MM.1S (cell line): ENCODE results near the gene HS6ST3.

Experiments
- DNase-seq: peaks from one replicate; pipeline ENCODE4 v3.0.0-alpha.2; 2015
- H2AFZ ChIP-seq: fragments of 300-600 bp; sonication (generic); 2 replicates; pipeline ENCODE4 v1.6.0; 2016; ENCODE audit warnings: antibody characterized with exemption, low read length
- H3F3A ChIP-seq: fragments of 300-600 bp; sonication (generic); 2 replicates; pipeline ENCODE4 v1.6.1; 2016; ENCODE audit warnings: mild to moderate bottlenecking, antibody characterized with exemption, low read length, moderate library complexity, mixed read lengths; ENCODE audit not compliant: insufficient read depth
- H3K27ac ChIP-seq: fragments of 300-600 bp; sonication (generic); 2 replicates; pipeline ENCODE4 v1.5.1; 2016; ENCODE audit warnings: mild to moderate bottlenecking, low read length
- H3K27me3 ChIP-seq: fragments of 300-600 bp; sonication (generic); replicated peaks from 2 replicates; pipeline ENCODE4 v1.6.0; 2016; ENCODE audit warnings: low read length; ENCODE audit not compliant: insufficient read depth
- H3K36me3 ChIP-seq: fragments of 300-600 bp; sonication (generic); replicated peaks from 2 replicates; pipeline ENCODE4 v1.6.1; 2016; ENCODE audit warnings: mild to moderate bottlenecking, low read length, mixed read lengths; ENCODE audit not compliant: insufficient read depth
- H3K4me1 ChIP-seq: fragments of 300-600 bp; sonication (generic); 2 replicates; pipeline ENCODE4 v1.6.1; 2016; ENCODE audit warnings: low read length, mixed read lengths
- H3K4me2 ChIP-seq: fragments of 300-600 bp; sonication (generic); 2 replicates; pipeline ENCODE4 v1.6.0; 2016; ENCODE audit warnings: low read depth, low read length
- H3K4me3 ChIP-seq: fragments of 300-600 bp; sonication (generic); 2 replicates; pipeline ENCODE4 v1.5.1; 2016; ENCODE audit warnings: low read length, mixed read lengths
- H3K79me2 ChIP-seq: fragments of 300-600 bp; sonication (generic); 2 replicates; pipeline ENCODE4 v1.6.1; 2016; ENCODE audit warnings: mixed run types, low read length, mixed read lengths
- H3K9ac ChIP-seq: fragments of 300-600 bp; sonication (generic); 2 replicates; pipeline ENCODE4 v1.6.1; 2016; ENCODE audit warnings: low read length, mixed read lengths
- H3K9me2 ChIP-seq: fragments of 300-600 bp; sonication (generic); replicated peaks from 2 replicates; pipeline ENCODE4 v1.6.1; 2016; ENCODE audit warnings: mild to moderate bottlenecking, low read length, mixed read lengths; ENCODE audit not compliant: insufficient read depth
- H3K9me3 ChIP-seq: fragments of 300-600 bp; sonication (generic); replicated peaks from 2 replicates; pipeline ENCODE4 v1.6.1; 2016; ENCODE audit warnings: mild to moderate bottlenecking, low read length, mixed read lengths; ENCODE audit not compliant: insufficient read depth
- H4K20me1 ChIP-seq: fragments of 300-600 bp; sonication (generic); 2 replicates; pipeline ENCODE4 v1.6.1; 2016; ENCODE audit warnings: mild to moderate bottlenecking, low read length, moderate library complexity, mixed read lengths; ENCODE audit not compliant: insufficient read depth
- EZH2 ChIP-seq: fragments of 300-600 bp; sonication (generic); optimal IDR thresholded peaks from 2 replicates; pipeline ENCODE3; 2017; ENCODE audit warnings: low read depth, mild to moderate bottlenecking, antibody characterized with exemption, low read length, mixed read lengths
- EZH2phosphoT487 ChIP-seq: fragments of 300-600 bp; sonication (generic); IDR thresholded peaks from 2 replicates; pipeline ENCODE4 v1.6.1; 2018; ENCODE audit warnings: antibody characterized with exemption, low read length
- TF ChIP-seq, protein P1 (sequence below): fragments of 300-600 bp; sonication (generic); IDR thresholded peaks from 2 replicates; pipeline ENCODE4 v1.5.1; 2016; ENCODE audit warnings: antibody characterized with exemption, low read length, mixed read lengths

Gene HS6ST3

GRCh38 chr13:96223231-96223630 lies 133.3 kb downstream of the HS6ST3 start:
- H3K27me3 ChIP-seq, result no peaks in the 10 kb centered on the region
- no peak overlapping the region for H3K4me3 ChIP-seq
- no peaks in the 10 kb centered on the region for H3K9me2 ChIP-seq
- DNase-seq, result no peak
- no peak overlapping the region for H3K4me2 ChIP-seq
- no peak overlapping the region for H3K27ac ChIP-seq
- no peaks in the 10 kb centered on the region for H3K4me1 ChIP-seq
- no peaks in the 10 kb centered on the region for H3F3A ChIP-seq
- H3K79me2 ChIP-seq, result no peaks in the 10 kb centered on the region
- H3K36me3 ChIP-seq, result no peaks in the 10 kb centered on the region
- H4K20me1 ChIP-seq, result no peaks in the 10 kb centered on the region
- H2AFZ ChIP-seq, result no peak overlapping the region
- no peaks in the 10 kb centered on the region for H3K9me3 ChIP-seq
- TF ChIP-seq, protein P1, sequence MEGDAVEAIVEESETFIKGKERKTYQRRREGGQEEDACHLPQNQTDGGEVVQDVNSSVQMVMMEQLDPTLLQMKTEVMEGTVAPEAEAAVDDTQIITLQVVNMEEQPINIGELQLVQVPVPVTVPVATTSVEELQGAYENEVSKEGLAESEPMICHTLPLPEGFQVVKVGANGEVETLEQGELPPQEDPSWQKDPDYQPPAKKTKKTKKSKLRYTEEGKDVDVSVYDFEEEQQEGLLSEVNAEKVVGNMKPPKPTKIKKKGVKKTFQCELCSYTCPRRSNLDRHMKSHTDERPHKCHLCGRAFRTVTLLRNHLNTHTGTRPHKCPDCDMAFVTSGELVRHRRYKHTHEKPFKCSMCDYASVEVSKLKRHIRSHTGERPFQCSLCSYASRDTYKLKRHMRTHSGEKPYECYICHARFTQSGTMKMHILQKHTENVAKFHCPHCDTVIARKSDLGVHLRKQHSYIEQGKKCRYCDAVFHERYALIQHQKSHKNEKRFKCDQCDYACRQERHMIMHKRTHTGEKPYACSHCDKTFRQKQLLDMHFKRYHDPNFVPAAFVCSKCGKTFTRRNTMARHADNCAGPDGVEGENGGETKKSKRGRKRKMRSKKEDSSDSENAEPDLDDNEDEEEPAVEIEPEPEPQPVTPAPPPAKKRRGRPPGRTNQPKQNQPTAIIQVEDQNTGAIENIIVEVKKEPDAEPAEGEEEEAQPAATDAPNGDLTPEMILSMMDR, result no peak
- TF ChIP-seq EZH2phosphoT487, result no peak
- no peak for TF ChIP-seq EZH2
- H3K9ac ChIP-seq, result no peak overlapping the region

GRCh38 chr13:96229356-96229755 lies 139.4 kb downstream of the HS6ST3 start:
- no peaks in the 10 kb centered on the region for H3K27me3 ChIP-seq
- H3F3A ChIP-seq, result no peaks in the 10 kb centered on the region
- no peaks in the 10 kb centered on the region for H4K20me1 ChIP-seq
- no peak overlapping the region for H3K4me2 ChIP-seq
- H3K27ac ChIP-seq, result no peak overlapping the region
- no peaks in the 10 kb centered on the region for H3K79me2 ChIP-seq
- no peaks in the 10 kb centered on the region for H3K36me3 ChIP-seq
- H3K4me1 ChIP-seq, result no peaks in the 10 kb centered on the region
- H2AFZ ChIP-seq, result no peak overlapping the region
- TF ChIP-seq EZH2phosphoT487 (no peak), EZH2 (no peak)
- TF ChIP-seq, protein P1, result peak; percentile 47
- no peaks in the 10 kb centered on the region for H3K9me2 ChIP-seq
- H3K4me3 ChIP-seq, result no peak overlapping the region
- no peak overlapping the region for H3K9ac ChIP-seq
- no peaks in the 10 kb centered on the region for H3K9me3 ChIP-seq
- peak; percentile 32 for DNase-seq

DNA sequence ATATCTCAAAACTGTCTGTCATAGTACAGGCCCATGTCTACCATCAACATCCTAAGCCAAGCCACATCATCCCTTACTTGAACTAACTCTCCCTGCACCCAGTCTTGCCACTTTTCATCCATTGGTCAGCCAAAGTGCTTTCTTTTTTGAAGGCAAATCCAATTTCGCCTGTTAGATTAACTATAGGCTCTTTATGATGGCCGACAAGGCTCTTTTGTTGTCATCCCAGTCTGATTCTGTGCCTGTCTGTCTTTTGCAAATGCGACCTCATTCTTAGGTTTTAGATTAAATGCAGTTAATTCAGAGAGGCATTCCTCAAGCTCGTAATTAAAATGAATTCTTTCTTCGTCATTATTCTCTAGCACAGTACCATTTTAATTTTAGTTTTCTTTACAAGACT lies 148.3 kb downstream of the HS6ST3 start:
- Histone ChIP-seq H3K79me2 (no peaks in the 10 kb centered on the region), H3K9ac (no peak overlapping the region), H2AFZ (no peak overlapping the region), H3K36me3 (no peaks in the 10 kb centered on the region), H3K4me3 (no peak overlapping the region), H3K27me3 (no peaks in the 10 kb centered on the region), H3F3A (no peaks in the 10 kb centered on the region), H3K4me2 (no peak overlapping the region), H3K27ac (no peak overlapping the region), H4K20me1 (no peaks in the 10 kb centered on the region), H3K9me2 (no peaks in the 10 kb centered on the region), H3K9me3 (no peaks in the 10 kb centered on the region), H3K4me1 (no peaks in the 10 kb centered on the region)
- no peak for TF ChIP-seq EZH2phosphoT487
- TF ChIP-seq, protein P1, result no peak
- TF ChIP-seq EZH2, result no peak
- DNase-seq, result no peak
